IMR-90 (cell line): Measurements from ENCODE around the gene C17orf107.

ENCODE experiments used
- CEBPB ChIP-seq: IDR thresholded peaks from 2 replicates; pipeline ENCODE4 v1.6.1; 2012; ENCODE audit warnings: low read depth, low read length, improper control_type of control experiment
- CHD1 ChIP-seq: IDR thresholded peaks from 2 replicates; pipeline ENCODE4 v1.6.1; 2012; ENCODE audit warnings: low read depth, low read length, improper control_type of control experiment
- CTCF ChIP-seq: conservative IDR thresholded peaks from 2 replicates; pipeline ENCODE4 v1.5.1; 2012; ENCODE audit warnings: mild to moderate bottlenecking, low read depth, low read length, improper control_type of control experiment
- ELK1 ChIP-seq: fragments of 150-350 bp; IDR thresholded peaks from 2 replicates; pipeline ENCODE4 v1.6.1; 2016; ENCODE audit warnings: low read depth, mild to moderate bottlenecking, low read length, moderate library complexity, borderline replicate concordance
- FOS ChIP-seq: fragments of 150-350 bp; IDR thresholded peaks from 2 replicates; pipeline ENCODE4 v1.6.1; 2016; ENCODE audit warnings: low read depth, low read length
- MAFK ChIP-seq: IDR thresholded peaks from 2 replicates; pipeline ENCODE4 v1.6.1; 2012; ENCODE audit warnings: low read depth, low read length, improper control_type of control experiment
- MAZ ChIP-seq: IDR thresholded peaks from 2 replicates; pipeline ENCODE4 v1.6.1; 2012; ENCODE audit warnings: low read depth, mild to moderate bottlenecking, low read length, improper control_type of control experiment, moderate library complexity, borderline replicate concordance
- MXI1 ChIP-seq: IDR thresholded peaks from 2 replicates; pipeline ENCODE4 v1.6.1; 2012; ENCODE audit warnings: low read depth, mild to moderate bottlenecking, low read length, moderate library complexity, borderline replicate concordance
- POLR2A ChIP-seq: IDR thresholded peaks from 2 replicates; pipeline ENCODE4 v1.6.1; 2012; ENCODE audit warnings: mild to moderate bottlenecking, low read depth, low read length
- RAD21 ChIP-seq: IDR thresholded peaks from 2 replicates; pipeline ENCODE4 v1.6.1; 2012; ENCODE audit warnings: low read length, improper control_type of control experiment
- RFX5 ChIP-seq: IDR thresholded peaks from 2 replicates; pipeline ENCODE4 v1.8.0; 2012; ENCODE audit warnings: low read depth, mild to moderate bottlenecking, low read length, moderate library complexity
- SMC3 ChIP-seq: fragments of 150-350 bp; IDR thresholded peaks from 2 replicates; pipeline ENCODE4 v1.6.1; 2016; ENCODE audit warnings: low read depth, mild to moderate bottlenecking, antibody characterized with exemption, low read length, moderate library complexity
- USF2 ChIP-seq: fragments of 150-350 bp; IDR thresholded peaks from 2 replicates; pipeline ENCODE4 v1.6.1; 2017; ENCODE audit warnings: mild to moderate bottlenecking, antibody characterized with exemption, low read length, low read depth

- no peak for TF ChIP-seq MXI1
- no peak for TF ChIP-seq CTCF
- TF ChIP-seq SMC3: no peak
- no peak for TF ChIP-seq POLR2A
- TF ChIP-seq CEBPB: no peak
- TF ChIP-seq RAD21: no peak
- TF ChIP-seq MAFK: no peak
- TF ChIP-seq USF2: no peak
- TF ChIP-seq FOS: no peak
- TF ChIP-seq MAZ: no peak
- TF ChIP-seq ELK1: no peak
- no peak for TF ChIP-seq CHD1
- TF ChIP-seq RFX5: no peak
These were observed 45.1 kb upstream of the C17orf107 start for GRCh38 chr17:4854111-4854681.
